Stimulated activated CD8-positive, alpha-beta memory T cell treated with anti-CD3 and anti-CD28 coated beads, Interleukin-12 subunit alpha, Interleukin-12 subunit beta, amount 100 ng/mL, for 4 hours (primary cell): ENCODE measurements around the gene KCTD7.
"Not testable (repeated sequence)": the region's sequence is repeated elsewhere in the genome, so short reads cannot be mapped to it uniquely, and the experiment has no call there.

ENCODE experiments used
- DNase-seq: peaks from one replicate; pipeline ENCODE4 v3.0.0-alpha.2; 2020; ENCODE audit warnings: low read depth

The KCTD7 gene

GRCh38 chr7:66617295-66617694, 11.4 kb upstream of the KCTD7 start:
- no peak for DNase-seq

- not testable (repeated sequence) for DNase-seq
Observed at GRCh38 chr7:66619341-66619948, 9.2 kb upstream of the KCTD7 start.

GRCh38 chr7:66626331-66626934, 2.2 kb upstream of the KCTD7 start:
- no peak for DNase-seq

GRCh38 chr7:66627151-66627681, 1.5 kb upstream of the KCTD7 start:
- DNase-seq, result no peak

GRCh38 chr7:66627881-66628360, 760 bp upstream of the KCTD7 start:
- no peak for DNase-seq

- no peak for DNase-seq
Observed at GRCh38 chr7:66629222-66630062, 761 bp downstream of the KCTD7 start.

GRCh38 chr7:66630531-66630930, 1.9 kb downstream of the KCTD7 start:
- DNase-seq, result no peak

GRCh38 chr7:66631471-66631870, 2.8 kb downstream of the KCTD7 start:
- DNase-seq, result no peak

GRCh38 chr7:66634816-66635215, 6.1 kb downstream of the KCTD7 start:
- DNase-seq, result no peak

GRCh38 chr7:66635322-66635981, 6.8 kb downstream of the KCTD7 start:
- DNase-seq, result not testable (repeated sequence)

GRCh38 chr7:66635982-66636546, 7.4 kb downstream of the KCTD7 start:
- DNase-seq, result not testable (repeated sequence)

- DNase-seq, result no peak
Observed at GRCh38 chr7:66638309-66639099, 9.8 kb downstream of the KCTD7 start.

GRCh38 chr7:66639773-66640172, 11.1 kb downstream of the KCTD7 start:
- DNase-seq, result no peak

- DNase-seq, result no peak
Observed at GRCh38 chr7:66640802-66641525, 12.3 kb downstream of the KCTD7 start.

- DNase-seq, result no peak
Observed at GRCh38 chr7:66641526-66641871, 12.8 kb downstream of the KCTD7 start.

GRCh38 chr7:66642186-66642585, 13.5 kb downstream of the KCTD7 start:
- no peak for DNase-seq

GRCh38 chr7:66642932-66643331, 14.3 kb downstream of the KCTD7 start:
- DNase-seq, result no peak

GRCh38 chr7:66643395-66643794, 14.7 kb downstream of the KCTD7 start:
- no peak for DNase-seq

- DNase-seq, result not testable (repeated sequence)
Observed at GRCh38 chr7:66651026-66651425, 22.3 kb downstream of the KCTD7 start.

GRCh38 chr7:66653719-66654274, 25.1 kb downstream of the KCTD7 start:
- not testable (repeated sequence) for DNase-seq
